ENCODE measurements around the gene TMEM245.

DNA sequence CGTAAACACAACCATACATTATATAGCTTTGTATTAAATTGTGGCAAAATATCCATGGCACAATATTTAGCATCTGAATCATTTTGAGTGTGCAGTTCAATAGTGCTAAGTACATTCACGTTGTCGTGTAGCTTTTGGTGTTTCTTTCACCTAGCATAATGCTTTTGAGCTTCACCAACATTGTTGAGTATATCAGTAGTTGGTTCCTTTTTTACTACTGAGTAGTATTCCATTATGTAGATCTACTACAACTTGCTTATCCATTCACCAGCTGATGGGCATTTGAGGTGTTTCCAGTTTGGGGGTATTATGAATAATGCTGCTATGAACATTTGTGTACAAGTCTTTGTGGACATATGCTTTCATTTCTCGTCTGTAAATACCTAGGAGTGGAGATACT lies 79.2 kb downstream of the TMEM245 start:
- TF ChIP-seq, protein P1, sequence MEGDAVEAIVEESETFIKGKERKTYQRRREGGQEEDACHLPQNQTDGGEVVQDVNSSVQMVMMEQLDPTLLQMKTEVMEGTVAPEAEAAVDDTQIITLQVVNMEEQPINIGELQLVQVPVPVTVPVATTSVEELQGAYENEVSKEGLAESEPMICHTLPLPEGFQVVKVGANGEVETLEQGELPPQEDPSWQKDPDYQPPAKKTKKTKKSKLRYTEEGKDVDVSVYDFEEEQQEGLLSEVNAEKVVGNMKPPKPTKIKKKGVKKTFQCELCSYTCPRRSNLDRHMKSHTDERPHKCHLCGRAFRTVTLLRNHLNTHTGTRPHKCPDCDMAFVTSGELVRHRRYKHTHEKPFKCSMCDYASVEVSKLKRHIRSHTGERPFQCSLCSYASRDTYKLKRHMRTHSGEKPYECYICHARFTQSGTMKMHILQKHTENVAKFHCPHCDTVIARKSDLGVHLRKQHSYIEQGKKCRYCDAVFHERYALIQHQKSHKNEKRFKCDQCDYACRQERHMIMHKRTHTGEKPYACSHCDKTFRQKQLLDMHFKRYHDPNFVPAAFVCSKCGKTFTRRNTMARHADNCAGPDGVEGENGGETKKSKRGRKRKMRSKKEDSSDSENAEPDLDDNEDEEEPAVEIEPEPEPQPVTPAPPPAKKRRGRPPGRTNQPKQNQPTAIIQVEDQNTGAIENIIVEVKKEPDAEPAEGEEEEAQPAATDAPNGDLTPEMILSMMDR (conservative IDR thresholded peaks at IDR 0.05 in 1 of 2, IDR thresholded peaks at IDR 0.05 in 1 of 2; ENCODE audit: low read depth in 1 of 2, low read length in 2 of 2), result no peak
- no peak for TF ChIP-seq EZH2 (IDR thresholded peaks at IDR 0.05; ENCODE audit: low read length, missing control alignments)
